Myocyte (in vitro differentiated cells): ENCODE results near the gene LRTM2. TPM values are rescaled to one million over a fixed set of nuclear protein-coding genes. Genes with fewer than 3 reads are reported as not detected.

Experiments
- DNase-seq: peaks from one replicate; pipeline ENCODE4 v3.0.0-alpha.2; 2012; ENCODE audit warnings: low read depth
- total RNA-seq: library from RNA; depleted of rRNA; stranded (reverse); fragments of >200 nt; gene quantifications from 2 replicates; pipeline ENCODE4 v1.2.3, GENCODE V29; 2014

Gene LRTM2
- total RNA-seq, 1 donor from 2014 or later: 0.11 TPM

GRCh38 chr12:1797991-1798640 lies 22.2 kb upstream of the LRTM2 start:
- no peak for DNase-seq

DNA sequence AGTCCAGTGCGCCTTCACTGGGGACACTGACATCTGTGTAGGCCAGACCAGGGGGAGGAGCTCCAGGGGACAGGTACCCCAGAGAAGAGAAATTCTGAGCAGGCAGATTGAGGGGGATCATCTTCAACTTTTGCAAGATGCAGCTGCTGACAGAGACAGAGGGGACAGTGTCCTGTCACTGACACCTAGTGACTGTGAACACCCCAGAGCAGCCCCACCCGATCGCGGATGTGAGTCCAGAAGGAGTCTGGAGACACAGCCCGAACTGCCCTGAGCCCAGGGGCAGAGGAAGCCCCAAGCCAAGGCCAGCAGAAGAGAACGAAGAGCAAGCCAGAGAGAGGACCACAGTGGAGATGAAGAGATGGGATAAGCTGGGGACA lies 21.7 kb upstream of the LRTM2 start:
- no peak for DNase-seq

GRCh38 chr12:1799051-1799881 lies 21.1 kb upstream of the LRTM2 start:
- DNase-seq: no peak

DNA sequence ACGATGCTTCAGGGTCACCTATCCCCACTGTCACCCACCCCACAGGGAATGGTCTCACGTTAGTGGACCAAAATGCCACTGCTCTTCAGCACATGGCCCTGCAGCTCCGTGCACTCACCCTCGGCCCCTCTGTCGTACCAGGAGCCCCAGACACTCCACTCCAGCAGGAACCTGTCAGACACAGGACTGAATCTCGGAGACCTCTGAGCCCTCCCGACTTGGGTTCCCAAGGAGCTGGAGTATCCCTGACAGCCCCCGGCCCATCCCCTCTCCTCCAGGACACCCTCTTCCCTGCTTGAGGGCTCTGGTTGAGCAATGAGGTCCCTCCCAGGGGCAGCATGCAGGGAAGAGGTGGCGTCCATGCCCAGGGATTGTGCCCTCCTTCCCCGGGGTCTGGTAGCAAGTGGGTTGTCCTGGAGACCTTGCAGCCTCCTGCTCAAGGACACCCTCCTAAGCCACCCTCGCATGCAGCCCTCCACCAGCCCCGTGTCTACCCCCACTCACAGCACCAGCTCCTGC lies 20.4 kb upstream of the LRTM2 start:
- no peak for DNase-seq

- no peak for DNase-seq
These were observed 19.7 kb upstream of the LRTM2 start for GRCh38 chr12:1800401-1801302.

GRCh38 chr12:1801303-1801975 lies 18.9 kb upstream of the LRTM2 start:
- no peak for DNase-seq

DNA sequence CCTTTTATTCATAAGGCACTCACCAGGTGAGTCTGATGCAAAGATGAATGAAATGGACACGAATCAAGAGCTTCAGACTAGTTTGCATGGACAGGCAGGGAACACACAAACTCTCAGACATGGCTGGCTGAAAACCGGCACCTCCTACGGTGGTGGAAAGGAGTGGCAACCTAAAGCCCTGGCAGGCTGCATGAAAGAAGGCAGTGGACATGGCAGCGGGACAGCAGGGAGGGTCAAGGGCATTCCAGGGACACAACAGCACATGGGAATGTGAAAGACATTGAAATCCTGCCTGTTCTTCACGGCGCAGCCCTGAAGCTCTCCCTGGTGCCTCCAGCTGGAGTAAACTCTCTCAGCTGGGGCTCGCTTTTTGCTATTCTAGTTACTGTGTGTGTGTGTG lies 16.6 kb upstream of the LRTM2 start:
- DNase-seq: no peak

GRCh38 chr12:1804545-1805332 lies 15.6 kb upstream of the LRTM2 start:
- DNase-seq: peak; percentile 81

GRCh38 chr12:1805441-1806081 lies 14.8 kb upstream of the LRTM2 start:
- no peak for DNase-seq

DNA sequence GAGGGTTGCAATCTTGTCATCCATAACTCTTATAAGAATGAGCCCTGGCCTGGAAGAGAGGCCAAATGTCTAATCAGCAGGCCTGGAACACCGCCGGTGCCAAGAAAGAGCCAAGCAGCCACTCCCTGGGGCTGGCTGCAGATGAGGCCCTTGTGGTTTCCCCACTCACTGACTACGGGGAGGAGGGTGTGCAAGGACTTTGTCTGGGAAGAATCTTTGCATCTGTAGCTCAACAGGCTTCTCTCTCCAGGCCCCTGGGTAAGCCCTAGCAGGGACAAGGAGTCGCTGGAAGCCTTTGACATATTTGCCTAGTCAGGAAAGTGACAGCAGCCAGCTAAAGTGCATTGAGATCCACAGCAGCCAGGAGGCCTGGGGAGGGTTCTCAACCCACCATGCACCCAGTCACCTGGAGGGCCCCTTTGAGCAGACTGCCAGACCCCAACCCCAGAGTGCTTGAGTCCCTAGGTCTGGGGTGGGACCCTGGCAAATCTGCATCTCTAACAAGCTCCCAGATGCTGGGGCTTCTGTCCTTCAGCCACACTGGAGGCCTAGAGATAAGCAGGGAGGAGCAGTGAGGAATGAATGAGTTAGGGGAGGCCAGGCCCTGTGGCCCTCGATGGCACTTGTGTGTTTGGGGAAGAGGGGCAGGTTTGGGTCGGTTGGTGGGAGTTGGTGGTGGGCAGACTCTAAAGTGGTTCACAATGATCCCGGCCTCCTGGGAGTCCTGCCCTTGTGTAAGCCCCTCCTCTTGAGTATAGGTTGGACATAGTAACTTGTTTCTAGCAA lies 13.9 kb upstream of the LRTM2 start:
- peak; percentile 60 for DNase-seq

GRCh38 chr12:1807087-1807860 lies 13.1 kb upstream of the LRTM2 start:
- no peak for DNase-seq

DNA sequence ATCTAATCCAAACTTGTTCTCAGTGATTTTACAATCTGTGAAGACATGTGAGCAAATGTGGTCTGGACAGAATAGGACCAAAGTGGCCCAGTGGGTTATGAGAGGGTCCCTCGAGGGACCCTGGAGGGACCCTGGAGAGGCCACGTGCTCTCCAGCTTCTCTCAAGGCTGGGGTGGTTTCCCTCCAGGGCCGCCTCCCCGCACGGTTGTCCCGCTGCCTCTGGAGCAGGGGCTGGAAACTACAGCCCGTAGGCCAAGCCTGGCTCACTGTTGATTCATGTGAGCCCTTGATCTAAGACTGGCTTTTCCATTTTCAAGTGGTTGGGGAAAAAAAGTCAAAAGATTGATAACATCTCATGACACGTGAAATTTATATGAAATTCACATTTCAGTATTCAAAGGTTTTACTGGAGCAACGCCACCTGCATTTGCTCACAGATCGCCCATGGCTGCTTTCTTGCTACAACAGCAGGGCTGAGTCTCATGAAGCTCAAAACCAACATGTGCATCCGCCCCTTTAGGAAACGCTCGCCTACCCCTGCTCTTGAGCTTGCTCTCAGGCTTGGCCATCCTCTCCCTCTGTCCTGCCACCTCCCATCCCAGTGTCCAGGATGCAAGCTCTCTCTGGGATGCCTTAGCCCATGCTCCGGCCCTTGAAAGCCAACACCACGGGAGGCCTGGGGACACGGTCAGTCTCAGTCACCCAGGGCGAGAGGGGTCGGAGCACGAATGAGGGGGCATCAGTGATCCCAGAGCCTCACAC lies 12.1 kb upstream of the LRTM2 start:
- no peak for DNase-seq

- no peak for DNase-seq
These were observed 11.4 kb upstream of the LRTM2 start for GRCh38 chr12:1808798-1809480.

DNA sequence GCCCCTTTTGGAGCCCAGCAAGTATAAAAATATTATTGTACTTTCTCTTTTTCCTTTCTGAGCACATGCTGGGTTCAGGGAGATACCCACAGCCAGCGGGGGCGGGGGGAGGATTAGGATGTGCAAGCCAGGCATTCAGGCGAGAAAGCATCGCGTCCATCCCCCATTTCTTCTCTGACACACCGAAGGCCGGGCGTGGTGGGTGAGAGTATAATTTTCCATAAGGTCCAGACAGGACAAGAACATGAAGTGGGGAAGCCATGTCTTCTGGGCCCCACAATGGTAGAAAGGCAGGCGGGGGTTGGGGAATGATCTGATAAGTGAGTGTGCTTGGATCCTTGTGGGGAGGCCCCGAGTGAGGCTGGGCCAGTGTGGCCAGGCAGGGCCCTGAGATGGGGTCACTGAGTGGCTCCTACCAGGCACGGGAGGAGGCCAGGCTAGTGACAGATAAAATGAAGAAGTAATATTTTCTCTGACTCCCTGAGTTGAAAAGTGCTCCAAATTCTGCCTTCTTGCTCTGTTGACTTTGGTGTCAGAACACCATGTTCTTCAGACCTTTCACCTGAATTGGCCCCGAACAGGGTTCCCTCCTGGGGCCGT lies 10.7 kb upstream of the LRTM2 start:
- no peak for DNase-seq

GRCh38 chr12:1810201-1810930 lies 10.0 kb upstream of the LRTM2 start:
- no peak for DNase-seq

DNA sequence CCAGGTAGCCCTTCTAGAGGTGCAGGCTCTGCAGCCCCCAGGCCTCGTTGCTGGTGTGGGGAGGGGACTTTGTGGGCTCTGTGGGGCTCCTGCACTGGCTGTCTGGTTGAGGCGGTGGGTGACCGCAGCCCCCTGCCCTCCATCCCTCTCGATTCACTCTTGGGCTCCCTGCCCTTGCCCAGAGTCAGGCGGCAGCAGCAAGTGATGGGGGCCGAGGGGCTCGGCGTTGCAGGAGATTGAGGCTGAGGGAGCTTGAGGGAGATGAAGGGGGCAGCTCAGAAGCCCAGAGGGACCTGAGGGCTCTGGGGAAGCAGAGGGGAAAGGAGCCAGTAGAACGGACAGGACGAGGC lies 9.5 kb upstream of the LRTM2 start:
- no peak for DNase-seq
